Panc1 (cell line): ENCODE results near the gene UNC13A. TPM values are rescaled to one million over a fixed set of nuclear protein-coding genes. Genes with fewer than 3 reads are reported as not detected.

ENCODE experiments used
- ATAC-seq: fragments of 200-7000 bp; cut with Tn5 transposase; 2 replicates; pipeline ENCODE4 v1.9.1; 2020; ENCODE audit warnings: mild to moderate bottlenecking, moderate library complexity
- BruUV-seq: library from RNA; stranded (reverse); fragments of 400-500 nt; replicated peaks from 2 replicates; lab custom pipeline; 2021; lab: Mats Ljungman, UMichigan
- CTCF ChIA-PET: fragments of 300-600 bp; sonication (Branson Sonifier 250); formaldehyde crosslinking; loops from one replicate; lab custom pipeline; 2022; ENCODE audit warnings: antibody characterized with exemption; lab: Charles Lee
- POLR2A ChIA-PET: fragments of 300-600 bp; sonication (Branson Sonifier 250); formaldehyde crosslinking; loops from one replicate; lab custom pipeline; 2022; ENCODE audit warnings: antibody characterized with exemption; lab: Charles Lee
- DNase-seq: peaks from one replicate; pipeline ENCODE4 v3.0.0-alpha.2; 2010; ENCODE audit warnings: low read depth, low spot score
- H3K27ac ChIP-seq: 2 replicates; pipeline ENCODE4 v1.5.1; 2011; ENCODE audit warnings: mild to moderate bottlenecking, low read length, inconsistent platforms
- H3K27me3 ChIP-seq: fragments of 200-500 bp; sonication (Bioruptor generic); 2 replicates; pipeline ENCODE4 v1.6.0; 2014; ENCODE audit warnings: low read length, inconsistent platforms; ENCODE audit not compliant: control insufficient read depth, insufficient read depth
- H3K36me3 ChIP-seq: fragments of 200-500 bp; sonication (Bioruptor generic); 2 replicates; pipeline ENCODE4 v1.5.1; 2014; ENCODE audit warnings: inconsistent platforms, mild to moderate bottlenecking, low read length, moderate library complexity; ENCODE audit not compliant: control insufficient read depth, insufficient read depth
- H3K4me1 ChIP-seq: 2 replicates; pipeline ENCODE4 v1.5.1; 2011; ENCODE audit warnings: inconsistent platforms, mild to moderate bottlenecking, low read length, moderate library complexity; ENCODE audit not compliant: control insufficient read depth, insufficient read depth
- H3K4me3 ChIP-seq, 2 experiments: 2 replicates each; pipeline ENCODE4 v1.5.1; 2011 to 2012; ENCODE audit warnings: low read depth in 2 of 2, low read length in 2 of 2, mild to moderate bottlenecking in 2 of 2, inconsistent platforms in 1 of 2, moderate library complexity in 1 of 2
- H3K9me3 ChIP-seq: fragments of 200-500 bp; sonication (Bioruptor generic); 2 replicates; pipeline ENCODE4 v1.5.1; 2014; ENCODE audit warnings: low read depth, mild to moderate bottlenecking, inconsistent platforms, low read length, moderate library complexity; ENCODE audit not compliant: control insufficient read depth, insufficient read depth
- POLR2AphosphoS5 ChIP-seq: IDR thresholded peaks from 2 replicates; pipeline ENCODE4 v1.6.1; 2012; ENCODE audit warnings: mild to moderate bottlenecking, low read depth, low read length, moderate library complexity
- REST ChIP-seq, 2 experiments: IDR thresholded peaks; 2 replicates each; pipeline ENCODE4 v1.6.1; 2011 to 2012; ENCODE audit warnings: low read depth in 2 of 2, control low read depth in 1 of 2, low read length in 1 of 2, mild to moderate bottlenecking in 1 of 2, moderate library complexity in 1 of 2; ENCODE audit not compliant: insufficient read depth in 1 of 2
- SIN3A ChIP-seq: IDR thresholded peaks from 2 replicates; pipeline ENCODE4 v1.6.1; 2012; ENCODE audit warnings: low read depth, mild to moderate bottlenecking, low read length, moderate library complexity, borderline replicate concordance; ENCODE audit not compliant: insufficient read depth
- TCF7L2 ChIP-seq: IDR thresholded peaks from 2 replicates; pipeline ENCODE4 v1.6.1; 2011; ENCODE audit warnings: mild to moderate bottlenecking, low read depth, low read length, inconsistent platforms
- in situ Hi-C: cut with HindIII; loops from 2 replicates; pipeline ENCODE4 v1.10.0; 2016; ENCODE audit warnings: low sequenced_read_pairs, low pct_unique_long_range_greater_than_20kb
- intact Hi-C: fragments of 100-400 bp; cut with micrococcal nuclease; formaldehyde crosslinking; loops from one replicate; pipeline ENCODE4 v1.10.0; 2022; ENCODE audit not compliant: unreplicated experiment
- total RNA-seq: library from RNA; stranded (reverse); gene quantifications from one replicate; pipeline ENCODE4 v1.2.1, GENCODE V29; 2021; ENCODE audit not compliant: unreplicated experiment
- TF ChIP-seq, protein P1 (sequence below): fragments of 450-650 bp; IDR thresholded peaks from 2 replicates; pipeline ENCODE4 v1.5.1; 2017; ENCODE audit warnings: mild to moderate bottlenecking

UNC13A gene
- total RNA-seq, 1 experiment from 2014 or later: 0.46 TPM

- no peak overlapping the region for H3K4me3 ChIP-seq
- no peaks in the 10 kb centered on the region for H3K4me1 ChIP-seq
- H3K27me3 ChIP-seq: no peaks in the 10 kb centered on the region
- ATAC-seq (no peak), DNase-seq (no peak)
- no peaks in the 10 kb centered on the region for H3K9me3 ChIP-seq
- intact Hi-C loops (no loop called here), in situ Hi-C loops (no loop called here)
- H3K27ac ChIP-seq: no peak overlapping the region
- BruUV-seq: no TSS peak
- no peaks in the 10 kb centered on the region for H3K36me3 ChIP-seq
- CTCF ChIA-PET: no interaction called here
- POLR2A ChIA-PET: no interaction called here
- no peak for TF ChIP-seq TCF7L2
- TF ChIP-seq REST (IDR thresholded peaks at IDR 0.05; ENCODE audit: insufficient read depth in 1 of 2, low read depth in 2 of 2, low read length in 1 of 2): no peak
- no peak for TF ChIP-seq POLR2AphosphoS5
- TF ChIP-seq, protein P1, sequence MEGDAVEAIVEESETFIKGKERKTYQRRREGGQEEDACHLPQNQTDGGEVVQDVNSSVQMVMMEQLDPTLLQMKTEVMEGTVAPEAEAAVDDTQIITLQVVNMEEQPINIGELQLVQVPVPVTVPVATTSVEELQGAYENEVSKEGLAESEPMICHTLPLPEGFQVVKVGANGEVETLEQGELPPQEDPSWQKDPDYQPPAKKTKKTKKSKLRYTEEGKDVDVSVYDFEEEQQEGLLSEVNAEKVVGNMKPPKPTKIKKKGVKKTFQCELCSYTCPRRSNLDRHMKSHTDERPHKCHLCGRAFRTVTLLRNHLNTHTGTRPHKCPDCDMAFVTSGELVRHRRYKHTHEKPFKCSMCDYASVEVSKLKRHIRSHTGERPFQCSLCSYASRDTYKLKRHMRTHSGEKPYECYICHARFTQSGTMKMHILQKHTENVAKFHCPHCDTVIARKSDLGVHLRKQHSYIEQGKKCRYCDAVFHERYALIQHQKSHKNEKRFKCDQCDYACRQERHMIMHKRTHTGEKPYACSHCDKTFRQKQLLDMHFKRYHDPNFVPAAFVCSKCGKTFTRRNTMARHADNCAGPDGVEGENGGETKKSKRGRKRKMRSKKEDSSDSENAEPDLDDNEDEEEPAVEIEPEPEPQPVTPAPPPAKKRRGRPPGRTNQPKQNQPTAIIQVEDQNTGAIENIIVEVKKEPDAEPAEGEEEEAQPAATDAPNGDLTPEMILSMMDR: no peak
- TF ChIP-seq SIN3A: no peak
Measured at GRCh38 chr19:17623224-17623935, 64.8 kb downstream of the UNC13A start.

DNA sequence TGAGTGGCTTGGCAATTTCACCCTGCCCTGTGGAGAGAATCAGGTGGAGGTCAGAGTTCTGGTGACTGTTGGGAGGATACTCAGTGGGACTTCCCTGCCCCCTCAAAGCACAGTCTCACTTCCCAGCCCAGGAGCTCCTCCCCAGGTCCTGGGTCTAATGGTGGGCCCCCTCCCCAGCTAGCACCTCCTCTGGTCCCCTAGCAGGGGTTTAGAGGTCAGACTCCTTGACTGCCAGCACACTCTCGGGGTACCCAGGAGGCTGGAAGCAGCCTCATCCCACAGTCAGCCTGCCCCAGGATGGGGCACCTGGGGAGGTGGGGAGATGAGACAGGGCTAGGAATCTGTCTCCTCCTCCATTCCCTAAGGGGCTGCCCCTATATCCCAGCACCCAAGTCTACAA is 67.5 kb downstream of the UNC13A start:
- Histone ChIP-seq H3K36me3 (no peaks in the 10 kb centered on the region), H3K27me3 (no peaks in the 10 kb centered on the region), H3K9me3 (no peaks in the 10 kb centered on the region), H3K4me1 (no peaks in the 10 kb centered on the region; the same call in 1 of the 2 replicates), H3K27ac (no peak overlapping the region), H3K4me3 (no peak overlapping the region)
- DNase-seq: no peak
- no TSS peak for BruUV-seq
- TF ChIP-seq, protein P1: no peak
- TF ChIP-seq REST (IDR thresholded peaks at IDR 0.05; ENCODE audit: insufficient read depth in 1 of 2, low read depth in 2 of 2, low read length in 1 of 2) (no peak), SIN3A (no peak), POLR2AphosphoS5 (no peak), TCF7L2 (no peak)
- intact Hi-C loops (no loop called here), in situ Hi-C loops (no loop called here)
- ATAC-seq: no peak
- ChIA-PET CTCF (no interaction called here), POLR2A (no interaction called here)
